ENCODE measurements around the gene PARP6.
A peak's percentile ranks its signal among the peaks of the same experiment; 100 is the strongest.

Gene PARP6

DNA sequence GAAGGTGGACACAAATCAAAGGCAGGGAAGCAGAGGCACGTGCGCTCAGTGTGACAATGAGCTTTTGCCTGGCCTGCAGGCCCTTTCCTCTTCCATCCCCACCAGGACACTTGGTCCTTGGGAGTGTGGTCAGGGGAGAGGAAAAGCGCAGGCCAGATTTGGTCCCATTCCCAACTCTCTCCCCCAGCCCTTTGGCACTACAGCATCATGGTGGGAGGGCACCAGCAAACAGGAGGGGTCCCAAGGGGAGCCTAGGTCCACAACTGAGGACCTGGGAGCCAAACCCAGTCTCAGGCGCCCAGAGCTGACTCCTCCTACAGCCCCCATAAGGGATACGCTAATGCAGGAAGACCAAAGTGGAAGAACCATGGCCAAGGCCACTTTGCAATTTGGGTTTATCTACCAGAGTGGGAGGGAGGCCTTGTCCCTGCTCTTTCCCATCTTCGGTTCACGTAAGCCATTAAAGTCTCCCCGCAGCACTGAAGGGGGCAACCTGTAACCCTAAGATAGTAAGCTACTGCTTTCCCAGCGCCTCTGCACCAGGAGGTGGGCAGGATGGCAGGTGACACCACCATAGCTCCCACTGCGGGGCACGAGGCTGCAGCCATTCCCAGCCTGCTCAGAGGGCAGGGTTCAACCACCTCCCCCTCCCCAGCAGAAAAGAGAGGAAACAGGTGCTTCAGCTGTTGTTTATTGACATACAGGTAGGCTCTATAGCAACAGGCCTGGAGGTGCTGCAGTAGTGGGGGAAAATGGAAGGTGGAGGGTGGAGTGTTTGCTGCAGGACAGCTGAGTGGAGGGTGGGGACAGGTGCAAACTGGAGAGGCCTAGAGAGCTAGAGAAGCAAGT is 73.8 kb downstream of the PARP6 start:
- no peak for DNase-seq

DNA sequence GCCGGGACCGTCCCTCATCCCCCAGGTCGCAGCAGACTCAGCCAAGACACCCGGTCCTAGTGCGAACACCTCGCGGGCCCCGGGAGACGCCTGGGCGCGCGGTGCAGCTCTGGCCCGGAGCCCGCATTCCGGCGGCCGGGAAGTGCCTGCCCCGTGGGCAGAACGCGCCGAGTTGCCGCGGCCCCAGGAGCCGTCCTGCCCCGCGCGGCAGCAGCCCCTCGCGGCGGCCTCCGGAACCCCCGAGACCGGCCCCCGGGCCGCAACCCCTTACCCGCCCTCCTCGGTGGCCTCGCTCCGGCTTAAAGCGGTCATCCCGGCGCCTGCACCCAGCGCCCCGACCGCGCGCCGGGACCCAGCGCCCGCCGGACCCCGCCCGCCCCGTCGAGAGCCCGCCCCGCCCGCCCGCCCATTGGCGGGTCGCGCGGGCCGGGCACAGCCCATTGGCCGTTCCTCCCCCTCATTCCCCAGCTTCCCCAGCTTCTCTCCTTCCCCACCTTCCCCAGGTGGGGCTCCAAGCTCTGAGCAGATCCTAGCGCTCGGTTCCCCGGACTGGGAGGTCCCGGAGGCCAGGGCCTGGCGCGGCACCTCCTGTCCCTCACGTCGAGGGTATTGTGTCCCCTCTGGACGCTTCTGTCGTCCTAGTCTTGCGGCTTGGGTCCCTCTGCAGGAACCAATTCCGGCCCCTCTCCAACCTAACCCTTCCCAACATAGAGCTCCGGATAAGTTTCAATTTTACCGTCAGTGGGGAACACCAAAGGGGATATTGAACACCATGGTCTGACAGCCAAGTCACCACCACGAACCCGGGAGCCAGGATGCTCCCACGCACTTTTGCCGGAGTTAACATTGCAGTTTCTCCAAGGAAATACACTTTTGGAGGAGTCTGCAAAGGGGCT is 74.6 kb downstream of the PARP6 start, which contains the start of gene GRAMD2A:
Gene GRAMD2A (minus strand): TSS at position 328 of the 896 bp plus-strand sequence.
- DNase-seq: peak; percentile 71

DNA sequence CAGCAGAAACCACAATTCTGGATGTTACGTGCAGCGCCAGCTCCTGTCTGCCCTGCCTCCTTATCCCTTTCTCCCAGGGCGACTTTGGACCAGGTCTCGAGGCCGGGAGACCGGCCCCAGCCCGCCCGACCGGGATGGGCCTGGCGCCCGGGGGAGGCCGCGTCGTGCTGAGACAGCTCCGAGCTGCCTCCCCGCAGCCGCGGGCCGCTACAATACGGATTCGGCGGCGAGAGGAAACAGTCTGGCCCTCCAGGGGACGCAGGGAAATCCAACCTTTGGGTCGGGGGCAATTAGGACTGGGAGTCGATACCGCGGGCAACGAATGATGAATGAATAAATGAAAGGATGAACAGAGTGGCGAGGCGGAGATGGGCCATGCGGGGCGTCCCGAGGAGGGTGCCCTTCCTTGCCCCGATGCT is 75.3 kb downstream of the PARP6 start:
- DNase-seq: no peak

DNA sequence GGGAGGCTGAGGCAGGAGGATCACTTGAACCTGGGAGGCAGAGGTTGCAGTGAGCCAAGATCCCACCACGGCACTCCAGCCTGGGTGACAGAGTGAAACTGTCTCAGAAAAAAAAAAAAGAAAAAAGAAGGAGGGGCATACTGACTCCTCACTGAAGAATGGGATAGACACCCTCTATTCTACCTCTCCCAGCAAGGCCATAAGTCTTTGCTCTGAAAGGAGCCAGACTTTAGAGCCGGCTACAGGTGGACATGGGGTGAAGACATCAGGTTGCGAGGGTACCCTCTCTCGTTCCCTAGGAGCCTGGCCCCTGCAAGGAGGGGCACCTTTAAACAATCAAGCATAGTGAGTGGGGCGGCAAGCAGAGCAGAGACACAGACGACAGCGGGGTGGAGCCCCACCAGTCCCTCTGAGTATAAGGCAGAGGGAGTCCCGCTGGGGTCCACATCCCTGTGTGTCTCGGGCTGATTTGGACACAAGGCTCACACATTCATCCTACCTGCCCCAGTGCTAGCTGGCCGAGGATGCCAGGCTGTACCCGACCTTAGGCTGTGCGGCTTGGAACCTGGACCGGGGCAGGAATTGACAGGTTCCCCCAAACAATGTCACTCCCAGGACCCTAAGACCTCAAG is 75.8 kb downstream of the PARP6 start:
- DNase-seq: no peak

DNA sequence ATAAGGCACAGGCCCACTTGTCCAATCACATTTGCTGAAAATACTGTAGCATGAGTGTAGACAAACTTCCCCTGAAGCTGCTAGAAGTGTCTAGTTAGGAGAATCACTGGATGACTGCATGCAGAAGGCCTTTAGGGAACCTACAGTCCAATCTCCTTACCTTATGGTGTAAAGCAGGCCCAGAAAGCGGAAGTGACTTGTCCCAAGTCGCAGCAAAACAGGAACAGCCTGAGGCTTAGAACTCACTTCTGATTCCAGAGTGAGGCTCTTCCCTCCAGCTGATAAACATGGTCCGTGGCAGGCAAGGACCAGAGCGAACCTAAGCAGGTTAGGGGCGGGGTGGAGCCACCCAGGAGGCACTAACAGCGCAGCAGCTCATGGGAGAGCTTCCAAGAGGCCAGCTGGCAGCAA is 77.2 kb downstream of the PARP6 start:
- DNase-seq: no peak

DNA sequence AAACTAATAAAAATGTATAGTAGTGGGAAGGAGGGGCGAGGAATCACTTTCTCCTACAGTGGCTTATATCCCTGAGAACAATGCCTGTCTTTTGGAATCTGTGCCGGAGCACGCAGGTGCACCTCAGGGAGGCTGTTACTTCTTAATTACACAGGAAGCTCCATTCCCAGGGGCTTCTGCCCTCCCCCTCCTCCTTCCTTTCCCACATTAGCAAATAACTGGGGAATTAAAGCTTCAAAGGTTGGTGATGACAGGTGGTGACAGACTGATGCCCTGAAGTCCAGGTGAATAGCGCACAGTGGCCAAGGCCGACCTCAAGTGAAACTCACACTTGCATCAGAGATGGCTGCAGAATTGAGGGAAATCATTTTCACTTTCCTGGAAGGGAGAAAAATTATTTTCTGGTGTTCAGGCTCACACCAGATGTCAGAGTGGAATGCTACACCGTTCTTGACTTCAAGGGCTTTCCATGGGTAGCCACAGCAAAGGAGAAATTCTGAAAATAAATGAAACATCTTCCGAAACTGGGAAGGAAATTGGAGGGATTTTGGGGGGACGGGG is 78.4 kb downstream of the PARP6 start:
- DNase-seq: no peak

DNA sequence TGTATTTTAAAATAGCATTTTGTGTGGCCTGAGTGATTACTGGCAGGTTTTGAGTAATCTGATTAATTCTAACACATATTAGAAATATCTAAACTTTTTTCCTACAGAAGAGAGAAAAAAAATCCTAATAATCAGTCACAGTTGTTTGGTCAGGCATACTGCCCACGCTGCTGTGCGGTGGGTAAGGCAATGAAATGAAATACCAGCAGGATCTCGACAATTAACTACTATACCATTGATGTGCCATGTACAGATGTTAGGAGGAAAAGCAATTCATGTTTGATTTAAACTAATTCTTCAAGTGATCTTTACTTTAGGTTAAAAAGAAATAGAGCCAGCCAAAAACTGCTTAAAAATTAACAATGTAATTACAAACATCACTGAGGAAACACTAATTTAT is 79.9 kb downstream of the PARP6 start:
- no peak for DNase-seq
